Colonic mucosa (tissue), 4 donors: ENCODE measurements around the gene PIP5K1A. TPM values are rescaled to one million over a fixed set of nuclear protein-coding genes. Genes with fewer than 3 reads are reported as not detected.

Experiments
- DNase-seq: peaks from one replicate; pipeline ENCODE4 v3.0.0-alpha.2; 2020
- H3K27ac ChIP-seq: fragments of 200-600 bp; one replicate; pipeline ENCODE4 v1.8.0; 2021
- H3K27me3 ChIP-seq: fragments of 200-600 bp; one replicate; pipeline ENCODE4 v1.8.0; 2021
- H3K36me3 ChIP-seq: fragments of 200-600 bp; one replicate; pipeline ENCODE4 v1.8.0; 2021
- H3K4me1 ChIP-seq: fragments of 200-600 bp; one replicate; pipeline ENCODE4 v1.8.0; 2021; ENCODE audit warnings: mild to moderate bottlenecking
- H3K4me3 ChIP-seq: fragments of 200-600 bp; one replicate; pipeline ENCODE4 v1.8.0; 2021
- H3K9ac ChIP-seq, 2 donors: one replicate each; pipeline ENCODE4 v1.7.0; 2013; ENCODE audit warnings: control low read depth in 2 of 2, low read depth in 2 of 2, low read length in 2 of 2
- H3K9me3 ChIP-seq: fragments of 200-600 bp; one replicate; pipeline ENCODE4 v1.8.0; 2021
- CTCF ChIP-seq: fragments of 200-600 bp; IDR thresholded peaks from one replicate; pipeline ENCODE4 v1.8.0; 2022; ENCODE audit warnings: antibody characterized with exemption, mild to moderate bottlenecking
- intact Hi-C: fragments of 100-400 bp; cut with DNase I; formaldehyde crosslinking; loops from one replicate; pipeline ENCODE4 v1.14.1; 2022
- total RNA-seq, 2 donors: library from RNA; stranded (reverse); fragmentation: NEBNext Ultra II Directional in 1 of 2; extraction: Animal tissue kit (Norgen Biotek cat#: 25700) in 1 of 2; gene quantifications; one replicate each; pipeline ENCODE4 v1.2.1, GENCODE V29; 2021
- donor health status: healthy.
- donor health status: DM: no; HTN: no; CAD: no.
- donor health status: DM: no; HTN: no; CAD: no.

The PIP5K1A gene
- total RNA-seq, 2 donors from 2014 or later: 33.3 to 38.9 TPM

DNA sequence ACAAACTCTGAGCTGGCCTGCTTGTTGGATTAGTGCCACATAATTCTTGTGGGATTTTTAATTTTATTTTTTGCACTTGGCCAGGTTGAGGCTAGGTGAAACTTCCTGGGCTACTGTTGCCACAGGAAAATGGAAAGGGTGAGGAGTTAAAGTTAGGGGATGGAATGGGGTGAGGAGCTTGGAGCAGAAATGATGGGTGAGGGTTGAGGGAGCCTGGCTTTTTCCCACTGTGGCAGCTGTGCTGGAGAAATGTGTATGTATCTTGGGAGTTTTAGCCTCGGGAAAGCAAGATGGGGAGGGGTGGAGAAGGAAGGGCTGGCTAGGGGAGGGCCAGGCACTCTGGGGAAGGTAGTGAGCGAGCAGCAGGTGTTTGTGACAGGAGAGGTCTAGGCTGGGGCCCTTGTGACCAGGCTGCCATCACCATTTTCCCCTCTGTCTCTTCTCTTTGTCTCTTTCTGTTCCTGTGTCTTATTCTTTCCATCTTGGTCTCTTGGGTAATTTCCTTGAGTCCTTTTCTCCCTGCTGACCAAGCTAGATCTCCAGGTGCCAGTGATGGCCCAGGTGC, 85.7 kb downstream of the PIP5K1A start:
- no peak for DNase-seq
- intact Hi-C loops: no loop called here
- Histone ChIP-seq H3K27ac (no peak overlapping the region), H3K4me1 (peaks cover 4% of the 10 kb centered on the region), H3K27me3 (no peaks in the 10 kb centered on the region), H3K9me3 (no peaks in the 10 kb centered on the region), H3K9ac (peak overlapping the region; percentile 24 to 82), H3K36me3 (peaks cover 14% of the 10 kb centered on the region), H3K4me3 (no peak overlapping the region)
- TF ChIP-seq CTCF: no peak

DNA sequence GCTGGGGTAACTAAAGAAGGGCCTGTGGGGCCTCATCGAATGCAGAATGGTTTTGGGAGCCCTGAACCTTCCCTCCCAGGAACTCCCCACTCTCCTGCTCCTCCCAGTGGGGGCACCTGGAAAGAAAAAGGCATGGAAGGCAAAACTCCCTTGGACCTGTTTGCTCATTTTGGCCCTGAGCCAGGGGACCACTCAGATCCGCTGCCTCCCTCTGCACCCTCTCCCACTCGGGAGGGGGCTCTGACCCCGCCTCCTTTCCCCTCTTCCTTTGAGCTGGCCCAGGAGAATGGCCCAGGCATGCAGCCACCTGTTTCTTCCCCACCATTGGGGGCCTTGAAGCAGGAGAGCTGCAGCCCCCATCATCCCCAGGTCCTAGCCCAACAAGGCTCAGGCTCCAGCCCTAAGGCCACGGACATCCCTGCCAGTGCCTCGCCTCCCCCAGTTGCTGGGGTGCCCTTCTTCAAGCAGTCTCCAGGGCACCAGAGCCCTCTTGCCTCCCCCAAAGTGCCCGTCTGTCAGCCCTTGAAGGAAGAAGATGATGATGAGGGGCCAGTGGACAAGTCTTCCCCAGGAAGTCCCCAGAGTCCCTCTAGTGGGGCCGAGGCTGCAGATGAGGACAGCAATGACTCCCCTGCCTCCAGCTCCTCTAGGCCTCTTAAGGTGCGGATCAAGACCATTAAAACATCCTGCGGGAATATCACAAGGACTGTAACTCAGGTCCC, 88.4 kb downstream of the PIP5K1A start:
- no peaks in the 10 kb centered on the region for H3K27me3 ChIP-seq
- no peak overlapping the region for H3K9ac ChIP-seq
- H3K36me3 ChIP-seq: peaks cover 24% of the 10 kb centered on the region
- intact Hi-C loops: no loop called here
- H3K9me3 ChIP-seq: no peaks in the 10 kb centered on the region
- no peak overlapping the region for H3K4me3 ChIP-seq
- no peak overlapping the region for H3K27ac ChIP-seq
- peaks cover 4% of the 10 kb centered on the region for H3K4me1 ChIP-seq
- DNase-seq: no peak
- TF ChIP-seq CTCF: no peak

DNA sequence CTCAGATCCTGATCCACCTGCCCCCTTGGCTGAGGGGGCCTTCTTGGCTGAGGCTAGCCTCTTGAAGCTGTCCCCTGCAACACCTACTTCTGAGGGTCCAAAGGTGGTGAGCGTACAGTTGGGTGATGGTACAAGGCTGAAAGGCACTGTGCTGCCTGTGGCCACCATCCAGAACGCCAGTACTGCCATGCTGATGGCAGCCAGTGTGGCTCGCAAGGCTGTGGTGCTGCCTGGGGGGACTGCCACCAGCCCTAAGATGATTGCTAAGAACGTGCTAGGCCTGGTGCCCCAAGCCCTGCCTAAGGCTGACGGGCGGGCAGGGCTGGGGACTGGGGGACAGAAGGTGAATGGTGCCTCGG, 89.0 kb downstream of the PIP5K1A start:
- Histone ChIP-seq H3K27ac (no peak overlapping the region), H3K4me3 (no peak overlapping the region), H3K9me3 (no peaks in the 10 kb centered on the region), H3K36me3 (peaks cover 28% of the 10 kb centered on the region), H3K4me1 (peaks cover 4% of the 10 kb centered on the region), H3K27me3 (no peaks in the 10 kb centered on the region), H3K9ac (no peak overlapping the region)
- TF ChIP-seq CTCF: no peak
- intact Hi-C loops: no loop called here
- DNase-seq: no peak

- H3K4me3 ChIP-seq: no peak overlapping the region
- DNase-seq: no peak
Measured at GRCh38 chr1:151287767-151288500, 89.6 kb downstream of the PIP5K1A start.

DNA sequence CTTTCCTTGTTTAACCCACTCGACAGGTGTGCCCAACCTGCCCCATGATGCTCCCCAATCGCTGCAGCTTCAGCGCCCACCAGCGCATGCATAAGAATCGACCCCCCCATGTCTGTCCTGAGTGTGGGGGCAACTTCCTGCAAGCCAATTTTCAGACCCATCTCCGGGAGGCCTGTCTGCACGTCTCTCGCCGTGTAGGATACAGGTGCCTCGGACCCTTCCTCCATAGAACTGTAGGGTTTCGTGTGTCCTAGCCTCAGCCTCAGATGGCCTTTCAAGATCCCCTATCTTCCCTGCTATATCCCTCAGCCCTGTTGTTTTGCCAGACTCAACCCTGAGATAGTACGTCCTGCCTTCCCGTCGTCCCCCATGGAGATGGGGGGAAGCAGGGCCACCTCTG, 90.2 kb downstream of the PIP5K1A start:
- peaks cover 30% of the 10 kb centered on the region for H3K36me3 ChIP-seq
- H3K4me3 ChIP-seq: no peak overlapping the region
- no peak overlapping the region for H3K9ac ChIP-seq
- H3K27ac ChIP-seq: no peak overlapping the region
- H3K27me3 ChIP-seq: no peaks in the 10 kb centered on the region
- TF ChIP-seq CTCF: no peak
- no peak for DNase-seq
- peaks cover 2% of the 10 kb centered on the region for H3K4me1 ChIP-seq
- no peaks in the 10 kb centered on the region for H3K9me3 ChIP-seq
- intact Hi-C loops: no loop called here

More at GRCh38 chr1:151287767-151288500, 89.6 kb downstream of the PIP5K1A start:
- Histone ChIP-seq H3K27ac (no peak overlapping the region), H3K9ac (no peak overlapping the region), H3K4me1 (peaks cover 4% of the 10 kb centered on the region), H3K27me3 (no peaks in the 10 kb centered on the region), H3K9me3 (no peaks in the 10 kb centered on the region), H3K36me3 (peaks cover 30% of the 10 kb centered on the region)
- no peak for TF ChIP-seq CTCF
- intact Hi-C loops: no loop called here
